Stomach (tissue), 4 donors: ENCODE measurements around the gene PHF21A.
"Not testable (repeated sequence)": the region's sequence is repeated elsewhere in the genome, so short reads cannot be mapped to it uniquely, and the experiment has no call there.

Experiments
- CTCF ChIP-seq, 7 experiments: fragments of 450-650 bp in 4 of 7; fragments of 200-600 bp in 3 of 7; sonication (generic) in 3 of 7; IDR thresholded peaks; one replicate each; pipeline ENCODE4 v1.5.1; 2016 to 2019; ENCODE audit warnings: antibody characterized with exemption in 7 of 7, control low read depth in 2 of 7, mild to moderate bottlenecking in 1 of 7
- POLR2AphosphoS5 ChIP-seq, 3 donors: sonication (generic); formaldehyde crosslinking; IDR thresholded peaks; one replicate each; pipeline ENCODE4 v1.6.1; 2016; ENCODE audit warnings: antibody characterized with exemption in 3 of 3

GRCh38 chr11:46014168-46014567 is 107.1 kb downstream of the PHF21A start:
- TF ChIP-seq POLR2AphosphoS5, CTCF (IDR thresholded peaks at IDR 0.05): not testable (repeated sequence)
